ENCODE results near the gene CDK17.

CDK17 gene

GRCh38 chr12:96442906-96443305, 42.7 kb upstream of the CDK17 start:
- Histone ChIP-seq H2BK120ac (ENCODE audit: low read depth, low read length) (no peak overlapping the region), H3K79me2 (ENCODE audit: control insufficient read depth, insufficient read depth, low read length) (no peaks in the 10 kb centered on the region), H4K5ac (ENCODE audit: low read length) (no peak overlapping the region), H3K18ac (ENCODE audit: low read length) (no peak overlapping the region), H4K8ac (ENCODE audit: low read depth, low read length) (no peak overlapping the region), H3K27me3 (ENCODE audit: insufficient read depth, low read length, poor library complexity) (no peaks in the 10 kb centered on the region), H3K4me1 (ENCODE audit: control insufficient read depth, low read depth, low read length) (no peaks in the 10 kb centered on the region), H3K9ac (ENCODE audit: low read length) (no peak overlapping the region), H3K79me1 (ENCODE audit: low read length) (no peaks in the 10 kb centered on the region), H3K23ac (ENCODE audit: low read length) (no peak overlapping the region), H3K36me3 (ENCODE audit: control insufficient read depth, insufficient read depth, low read length) (no peaks in the 10 kb centered on the region), H2AK5ac (ENCODE audit: low read length) (no peak overlapping the region), H3K27ac (ENCODE audit: low read depth, low read length) (no peak overlapping the region), H3K4ac (ENCODE audit: low read depth, low read length) (no peak overlapping the region), H2BK15ac (replicated peaks; ENCODE audit: low read depth) (no peak overlapping the region), H3K4me3 (ENCODE audit: low read length) (no peak overlapping the region), H3K4me2 (ENCODE audit: low read length) (no peak overlapping the region), H3K56ac (ENCODE audit: low read length) (no peak overlapping the region), H2BK5ac (ENCODE audit: low read length) (no peak overlapping the region)
- no CpG with 5 or more reads among the region's 3 CpGs for WGBS (ENCODE audit: extremely low coverage, insufficient coverage, low lambda C conversion rate)
- no peak for DNase-seq

- Histone ChIP-seq H3K4me2 (ENCODE audit: low read length) (no peak overlapping the region), H4K8ac (ENCODE audit: low read depth, low read length) (no peak overlapping the region), H3K18ac (ENCODE audit: low read length) (no peak overlapping the region), H3K23ac (ENCODE audit: low read length) (no peak overlapping the region), H3K4me3 (ENCODE audit: low read length) (no peak overlapping the region), H4K5ac (ENCODE audit: low read length) (no peak overlapping the region), H3K79me1 (ENCODE audit: low read length) (no peaks in the 10 kb centered on the region), H2BK15ac (replicated peaks; ENCODE audit: low read depth) (no peak overlapping the region), H3K79me2 (ENCODE audit: control insufficient read depth, insufficient read depth, low read length) (no peaks in the 10 kb centered on the region), H2BK120ac (ENCODE audit: low read depth, low read length) (no peak overlapping the region), H3K56ac (ENCODE audit: low read length) (no peak overlapping the region), H3K27me3 (ENCODE audit: insufficient read depth, low read length, poor library complexity) (no peaks in the 10 kb centered on the region), H3K4ac (ENCODE audit: low read depth, low read length) (no peak overlapping the region), H3K4me1 (ENCODE audit: control insufficient read depth, low read depth, low read length) (no peaks in the 10 kb centered on the region), H2AK5ac (ENCODE audit: low read length) (no peak overlapping the region), H3K9ac (ENCODE audit: low read length) (no peak overlapping the region), H3K36me3 (ENCODE audit: control insufficient read depth, insufficient read depth, low read length) (no peaks in the 10 kb centered on the region), H3K27ac (ENCODE audit: low read depth, low read length) (no peak overlapping the region), H2BK5ac (ENCODE audit: low read length) (no peak overlapping the region)
- no CpG with 5 or more reads among the region's 3 CpGs for WGBS (ENCODE audit: extremely low coverage, insufficient coverage, low lambda C conversion rate)
- no peak for DNase-seq
Measured at GRCh38 chr12:96441816-96442215, 41.6 kb upstream of the CDK17 start.

GRCh38 chr12:96438330-96438729, 38.1 kb upstream of the CDK17 start:
- no peak overlapping the region for H4K5ac ChIP-seq (ENCODE audit: low read length)
- no peaks in the 10 kb centered on the region for H3K27me3 ChIP-seq (ENCODE audit: insufficient read depth, low read length, poor library complexity)
- no peak overlapping the region for H3K4me2 ChIP-seq (ENCODE audit: low read length)
- no peak overlapping the region for H3K27ac ChIP-seq (ENCODE audit: low read depth, low read length)
- H3K4me3 ChIP-seq (ENCODE audit: low read length) = no peak overlapping the region
- no peak overlapping the region for H2BK5ac ChIP-seq (ENCODE audit: low read length)
- H3K18ac ChIP-seq (ENCODE audit: low read length) = no peak overlapping the region
- no peak overlapping the region for H4K8ac ChIP-seq (ENCODE audit: low read depth, low read length)
- H3K23ac ChIP-seq (ENCODE audit: low read length) = no peak overlapping the region
- H3K56ac ChIP-seq (ENCODE audit: low read length) = no peak overlapping the region
- H3K79me1 ChIP-seq (ENCODE audit: low read length) = no peaks in the 10 kb centered on the region
- H2BK120ac ChIP-seq (ENCODE audit: low read depth, low read length) = no peak overlapping the region
- H3K4ac ChIP-seq (ENCODE audit: low read depth, low read length) = no peak overlapping the region
- DNase-seq = no peak
- no peaks in the 10 kb centered on the region for H3K36me3 ChIP-seq (ENCODE audit: control insufficient read depth, insufficient read depth, low read length)
- no peaks in the 10 kb centered on the region for H3K4me1 ChIP-seq (ENCODE audit: control insufficient read depth, low read depth, low read length)
- WGBS (ENCODE audit: extremely low coverage, insufficient coverage, low lambda C conversion rate) = no CpG with 5 or more reads among the region's 3 CpGs
- no peak overlapping the region for H2AK5ac ChIP-seq (ENCODE audit: low read length)
- no peak overlapping the region for H2BK15ac ChIP-seq (replicated peaks; ENCODE audit: low read depth)
- H3K79me2 ChIP-seq (ENCODE audit: control insufficient read depth, insufficient read depth, low read length) = no peaks in the 10 kb centered on the region
- H3K9ac ChIP-seq (ENCODE audit: low read length) = no peak overlapping the region

GRCh38 chr12:96437171-96437445, 36.9 kb upstream of the CDK17 start:
- H3K18ac ChIP-seq (ENCODE audit: low read length) = no peak overlapping the region
- DNase-seq = no peak
- no peak overlapping the region for H2AK5ac ChIP-seq (ENCODE audit: low read length)
- no CpG with 5 or more reads among the region's 1 CpG for WGBS (ENCODE audit: extremely low coverage, insufficient coverage, low lambda C conversion rate)
- no peak overlapping the region for H3K4me3 ChIP-seq (ENCODE audit: low read length)
- no peak overlapping the region for H3K4me2 ChIP-seq (ENCODE audit: low read length)
- no peak overlapping the region for H4K5ac ChIP-seq (ENCODE audit: low read length)
- no peak overlapping the region for H4K8ac ChIP-seq (ENCODE audit: low read depth, low read length)
- no peak overlapping the region for H2BK5ac ChIP-seq (ENCODE audit: low read length)
- H3K23ac ChIP-seq (ENCODE audit: low read length) = no peak overlapping the region
- no peak overlapping the region for H3K9ac ChIP-seq (ENCODE audit: low read length)
- H3K4ac ChIP-seq (ENCODE audit: low read depth, low read length) = no peak overlapping the region
- H3K36me3 ChIP-seq (ENCODE audit: control insufficient read depth, insufficient read depth, low read length) = no peaks in the 10 kb centered on the region
- no peaks in the 10 kb centered on the region for H3K27me3 ChIP-seq (ENCODE audit: insufficient read depth, low read length, poor library complexity)
- no peak overlapping the region for H2BK120ac ChIP-seq (ENCODE audit: low read depth, low read length)
- no peaks in the 10 kb centered on the region for H3K79me1 ChIP-seq (ENCODE audit: low read length)
- no peak overlapping the region for H2BK15ac ChIP-seq (replicated peaks; ENCODE audit: low read depth)
- no peaks in the 10 kb centered on the region for H3K79me2 ChIP-seq (ENCODE audit: control insufficient read depth, insufficient read depth, low read length)
- H3K56ac ChIP-seq (ENCODE audit: low read length) = no peak overlapping the region
- no peaks in the 10 kb centered on the region for H3K4me1 ChIP-seq (ENCODE audit: control insufficient read depth, low read depth, low read length)
- H3K27ac ChIP-seq (ENCODE audit: low read depth, low read length) = no peak overlapping the region

- Histone ChIP-seq H4K8ac (ENCODE audit: low read depth, low read length) (no peak overlapping the region), H2BK120ac (ENCODE audit: low read depth, low read length) (no peak overlapping the region), H2BK5ac (ENCODE audit: low read length) (no peak overlapping the region), H2AK5ac (ENCODE audit: low read length) (no peak overlapping the region), H4K5ac (ENCODE audit: low read length) (no peak overlapping the region), H3K4me2 (ENCODE audit: low read length) (no peak overlapping the region), H3K56ac (ENCODE audit: low read length) (no peak overlapping the region), H3K9ac (ENCODE audit: low read length) (no peak overlapping the region), H3K27ac (ENCODE audit: low read depth, low read length) (no peak overlapping the region), H3K18ac (ENCODE audit: low read length) (no peak overlapping the region), H3K36me3 (ENCODE audit: control insufficient read depth, insufficient read depth, low read length) (no peaks in the 10 kb centered on the region), H3K4ac (ENCODE audit: low read depth, low read length) (no peak overlapping the region), H3K4me1 (ENCODE audit: control insufficient read depth, low read depth, low read length) (no peaks in the 10 kb centered on the region), H3K23ac (ENCODE audit: low read length) (no peak overlapping the region), H3K4me3 (ENCODE audit: low read length) (no peak overlapping the region), H2BK15ac (replicated peaks; ENCODE audit: low read depth) (no peak overlapping the region), H3K79me2 (ENCODE audit: control insufficient read depth, insufficient read depth, low read length) (no peaks in the 10 kb centered on the region), H3K79me1 (ENCODE audit: low read length) (no peaks in the 10 kb centered on the region), H3K27me3 (ENCODE audit: insufficient read depth, low read length, poor library complexity) (no peaks in the 10 kb centered on the region)
- no peak for DNase-seq
- no CpG with 5 or more reads among the region's 8 CpGs for WGBS (ENCODE audit: extremely low coverage, insufficient coverage, low lambda C conversion rate)
Measured at GRCh38 chr12:96436366-96437170, 36.3 kb upstream of the CDK17 start.

- no CpG with 5 or more reads among the region's 6 CpGs for WGBS (ENCODE audit: extremely low coverage, insufficient coverage, low lambda C conversion rate)
- Histone ChIP-seq H3K27me3 (ENCODE audit: insufficient read depth, low read length, poor library complexity) (no peaks in the 10 kb centered on the region), H2BK5ac (ENCODE audit: low read length) (no peak overlapping the region), H3K4ac (ENCODE audit: low read depth, low read length) (no peak overlapping the region), H2BK120ac (ENCODE audit: low read depth, low read length) (no peak overlapping the region), H3K4me1 (ENCODE audit: control insufficient read depth, low read depth, low read length) (no peaks in the 10 kb centered on the region), H3K23ac (ENCODE audit: low read length) (no peak overlapping the region), H3K79me1 (ENCODE audit: low read length) (no peaks in the 10 kb centered on the region), H3K9ac (ENCODE audit: low read length) (no peak overlapping the region), H3K27ac (ENCODE audit: low read depth, low read length) (no peak overlapping the region), H3K56ac (ENCODE audit: low read length) (no peak overlapping the region), H3K36me3 (ENCODE audit: control insufficient read depth, insufficient read depth, low read length) (no peaks in the 10 kb centered on the region), H3K4me3 (ENCODE audit: low read length) (no peak overlapping the region), H4K5ac (ENCODE audit: low read length) (no peak overlapping the region), H3K18ac (ENCODE audit: low read length) (no peak overlapping the region), H3K4me2 (ENCODE audit: low read length) (no peak overlapping the region), H2BK15ac (replicated peaks; ENCODE audit: low read depth) (no peak overlapping the region), H4K8ac (ENCODE audit: low read depth, low read length) (no peak overlapping the region), H2AK5ac (ENCODE audit: low read length) (no peak overlapping the region), H3K79me2 (ENCODE audit: control insufficient read depth, insufficient read depth, low read length) (no peaks in the 10 kb centered on the region)
- DNase-seq = no peak
Measured at GRCh38 chr12:96434107-96434506, 33.9 kb upstream of the CDK17 start.

Measured in mesendoderm (in vitro differentiated cells).